ENCODE data around the gene PWWP2B. TPM values are rescaled to one million over a fixed set of nuclear protein-coding genes. Genes with fewer than 3 reads are reported as not detected.
A peak's percentile ranks its signal among the peaks of the same experiment; 100 is the strongest.

PWWP2B gene
- total and polyA plus RNA-seq, 2 of the 8 experiments (the other 6 are each of a cell fraction or from before 2014, with no cell fraction given): 5.3 to 10.8 TPM

DNA sequence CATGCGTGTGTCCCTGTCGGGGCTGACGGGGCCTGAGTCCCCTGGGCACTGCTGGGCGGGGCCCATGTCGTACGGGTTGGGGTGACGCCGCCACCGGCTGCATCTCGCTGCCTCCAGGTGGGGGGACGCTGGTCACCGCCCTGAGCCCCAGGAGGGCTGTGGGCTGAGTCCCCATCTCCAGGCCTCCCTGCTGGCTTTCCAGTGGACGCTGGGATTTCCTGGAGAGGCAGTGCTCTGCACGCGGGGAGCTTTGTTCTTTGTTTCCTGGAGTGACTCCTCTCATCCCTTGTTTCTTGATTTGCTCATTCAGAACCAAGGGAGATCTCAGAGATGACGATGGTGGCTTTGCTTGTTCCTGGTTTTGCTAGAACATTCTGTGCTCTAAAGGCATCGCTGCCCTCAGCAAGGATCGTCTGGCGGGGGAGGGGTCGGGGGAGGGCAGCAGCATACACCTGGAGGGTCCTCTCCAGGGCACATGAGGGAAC, 21.0 kb downstream of the PWWP2B start:
- WGBS, 2 experiments (ENCODE audit: extremely low coverage in 1 of 2, insufficient coverage in 1 of 2, insufficient read length in 1 of 2, insufficient replicate concordance in 2 of 2, low coverage in 1 of 2, low lambda C conversion rate in 2 of 2, missing lambda C conversion rate in 1 of 2): 70% methylated on average over 18 of the region's 20 CpGs; no CpG with 5 or more reads in 1 of the 2 experiments
- DNase-seq (ENCODE audit: low read depth in 1 of 2, low spot score in 2 of 2) (no peak), FAIRE-seq (no peak)
- H2BK5ac ChIP-seq (ENCODE audit: low read depth, low read length): peak overlapping the region; percentile 93; the same call in 1 of the 2 replicates
- peaks cover 11% of the 10 kb centered on the region; the same call in 1 of the 2 replicates for H3K23me2 ChIP-seq (ENCODE audit: low read depth, low read length)
- peak overlapping the region; percentile 87 for H3K18ac ChIP-seq (ENCODE audit: extremely low read depth, low read length)
- peaks cover 0 to 4% of the 10 kb centered on the region in 2 experiments; a peak in 1 of 4 replicates for H3K79me2 ChIP-seq (ENCODE audit: control insufficient read depth in 1 of 2, insufficient read depth in 2 of 2, low read length in 2 of 2)
- peaks cover 9 to 40% (median 22%) of the 10 kb centered on the region in 4 experiments for H3K4me1 ChIP-seq (replicated peaks in 1 of 4; ENCODE audit: control insufficient read depth in 3 of 4, insufficient read depth in 4 of 4, low read length in 3 of 4)
- H3K4me2 ChIP-seq (ENCODE audit: insufficient read depth in 1 of 2, low read depth in 2 of 2, low read length in 2 of 2): peak overlapping the region in 1 of 2 experiments; percentile 53; a peak in 2 of 4 replicates
- H2BK12ac ChIP-seq (ENCODE audit: low read depth, low read length): peak overlapping the region; percentile 90; the same call in 1 of the 2 replicates
- H4K5ac ChIP-seq (ENCODE audit: insufficient read length, low read depth, low read length): no peak overlapping the region
- H4K91ac ChIP-seq (replicated peaks; ENCODE audit: insufficient read length, low read length): peak overlapping the region; percentile 25
- peak overlapping the region; percentile 74 for H3K4ac ChIP-seq (replicated peaks; ENCODE audit: insufficient read length, low read depth, low read length)
- no peak overlapping the region for H2BK120ac ChIP-seq (replicated peaks; ENCODE audit: low read depth, low read length)
- peaks cover 0 to 7% of the 10 kb centered on the region in 2 experiments for H4K20me1 ChIP-seq (replicated peaks in 1 of 2; ENCODE audit: control insufficient read depth in 1 of 2, insufficient read depth in 2 of 2, low read length in 2 of 2)
- H2AFZ ChIP-seq (ENCODE audit: low read length): no peak overlapping the region
- H3K27me3 ChIP-seq (replicated peaks in 1 of 4; ENCODE audit: control insufficient read depth in 3 of 4, extremely low read depth in 1 of 4, insufficient read depth in 3 of 4, low read length in 3 of 4): 0 out of 7 replicates have a peak, but pooled peaks cover 0 to 2% (median 0%) of the 10 kb centered on the region in 4 experiments
- no peak overlapping the region for H3K9ac ChIP-seq (replicated peaks in 1 of 4; ENCODE audit: extremely low read depth in 1 of 4, low read depth in 3 of 4, low read length in 3 of 4)
- H4K8ac ChIP-seq (ENCODE audit: extremely low read depth, insufficient read depth, low read length): no peak overlapping the region
- no peak overlapping the region for H3K27ac ChIP-seq (ENCODE audit: low read depth, low read length)
- no peaks in the 10 kb centered on the region; the same call in 1 of the 2 replicates for H3K79me1 ChIP-seq (ENCODE audit: low read depth, low read length)
- ChIA-PET CTCF (ENCODE audit: partially characterized antibody) (interaction anchor here (0.7 to 1.4 kb wide), 4 partner anchors 8 to 241 kb away, joined by 3 to 4 read pairs (median 4); no protein-coding TSS in a partner anchor), POLR2A (ENCODE audit: partially characterized antibody) (interaction anchor here (0.6 to 6.5 kb wide), 7 partner anchors 9 to 29 kb away, joined by 3 to 71 read pairs (median 4); partner anchors contain the start of gene PWWP2B)
- no peak overlapping the region for H3K14ac ChIP-seq (ENCODE audit: insufficient read length)
- H3K9me3 ChIP-seq (ENCODE audit: insufficient read depth in 2 of 2, low read depth in 1 of 2, low read length in 1 of 2): no peaks in the 10 kb centered on the region
- H2BK20ac ChIP-seq (ENCODE audit: low read length): 0 out of 2 replicates have a peak overlapping the region, but pooled peaks have one; percentile 21
- H3K56ac ChIP-seq (replicated peaks; ENCODE audit: insufficient read length, low read depth, low read length): no peak overlapping the region
- H2AK5ac ChIP-seq (ENCODE audit: low read depth, low read length): no peak overlapping the region
- H2BK15ac ChIP-seq (ENCODE audit: low read length): peak overlapping the region; percentile 65; the same call in 1 of the 2 replicates
- H3K23ac ChIP-seq (ENCODE audit: insufficient read length): no peak overlapping the region
- H3K36me3 ChIP-seq (ENCODE audit: control insufficient read depth in 2 of 4, insufficient read depth in 4 of 4, low read length in 3 of 4): no peaks in the 10 kb centered on the region
- no peak overlapping the region for H3K4me3 ChIP-seq (ENCODE audit: extremely low read depth in 1 of 4, insufficient read depth in 2 of 4, low read depth in 3 of 4, low read length in 4 of 4)
- TF ChIP-seq RBBP5 (IDR thresholded peaks at IDR 0.05; ENCODE audit: borderline replicate concordance, low read depth, low read length): no peak
- TF ChIP-seq CHD2 (IDR thresholded peaks at IDR 0.05; ENCODE audit: low read length): no peak
- TF ChIP-seq ZNF274 (IDR thresholded peaks at IDR 0.05; ENCODE audit: borderline replicate concordance, extremely low read depth, low read length): no peak
- TF ChIP-seq SRF (IDR thresholded peaks at IDR 0.05; ENCODE audit: low read depth, low read length): no peak
- no peak for TF ChIP-seq KDM5A (IDR thresholded peaks at IDR 0.05; ENCODE audit: low read length)
- no peak for TF ChIP-seq TCF12 (IDR thresholded peaks at IDR 0.05; ENCODE audit: low read depth, low read length)
- no peak for TF ChIP-seq SUZ12 (IDR thresholded peaks at IDR 0.05; ENCODE audit: low read length)
- no peak for TF ChIP-seq BRCA1 (IDR thresholded peaks at IDR 0.05; ENCODE audit: low read depth, low read length)
- TF ChIP-seq CHD1 (IDR thresholded peaks at IDR 0.05; ENCODE audit: low read depth, low read length): no peak
- TF ChIP-seq POLR2A (IDR thresholded peaks at IDR 0.05; ENCODE audit: control extremely low read depth in 1 of 2, low read depth in 2 of 2, low read length in 2 of 2): no peak
- TF ChIP-seq ATF2 (IDR thresholded peaks at IDR 0.05; ENCODE audit: low read length): no peak
- no peak for TF ChIP-seq EZH2 (IDR thresholded peaks at IDR 0.05; ENCODE audit: low read depth, low read length, severe bottlenecking)

Measured in H1 (cell line).